ENCODE measurements around the gene PHKB.
A peak's percentile ranks its signal among the peaks of the same experiment; 100 is the strongest.

PHKB gene

DNA sequence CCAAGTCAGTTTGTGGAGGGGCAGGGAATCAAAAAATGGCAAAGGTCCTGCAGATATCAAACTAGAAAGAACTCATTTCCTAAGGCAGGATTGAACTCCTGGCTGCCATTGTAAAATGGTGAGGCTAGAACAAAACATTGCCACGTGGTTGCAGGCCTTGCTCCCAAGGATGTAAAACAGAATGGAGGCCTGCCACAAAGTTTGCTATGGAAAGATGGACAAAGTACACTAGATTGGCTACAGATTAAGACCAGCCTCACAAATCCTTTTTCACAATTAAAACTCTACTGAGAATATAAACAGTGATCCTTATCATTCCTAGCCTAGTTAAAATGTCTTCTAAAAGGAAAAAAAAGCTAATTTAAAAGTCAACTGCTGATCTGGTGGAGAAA, 30.9 kb downstream of the PHKB start:
- in situ Hi-C loops (cut with HindIII; ENCODE audit: low sequenced_read_pairs) = no loop called here
- no peak for DNase-seq (ENCODE audit: low read depth, low spot score)
- no peak overlapping the region for H3K4me3 ChIP-seq (ENCODE audit: low read depth, low read length)
- TF ChIP-seq, protein P1, sequence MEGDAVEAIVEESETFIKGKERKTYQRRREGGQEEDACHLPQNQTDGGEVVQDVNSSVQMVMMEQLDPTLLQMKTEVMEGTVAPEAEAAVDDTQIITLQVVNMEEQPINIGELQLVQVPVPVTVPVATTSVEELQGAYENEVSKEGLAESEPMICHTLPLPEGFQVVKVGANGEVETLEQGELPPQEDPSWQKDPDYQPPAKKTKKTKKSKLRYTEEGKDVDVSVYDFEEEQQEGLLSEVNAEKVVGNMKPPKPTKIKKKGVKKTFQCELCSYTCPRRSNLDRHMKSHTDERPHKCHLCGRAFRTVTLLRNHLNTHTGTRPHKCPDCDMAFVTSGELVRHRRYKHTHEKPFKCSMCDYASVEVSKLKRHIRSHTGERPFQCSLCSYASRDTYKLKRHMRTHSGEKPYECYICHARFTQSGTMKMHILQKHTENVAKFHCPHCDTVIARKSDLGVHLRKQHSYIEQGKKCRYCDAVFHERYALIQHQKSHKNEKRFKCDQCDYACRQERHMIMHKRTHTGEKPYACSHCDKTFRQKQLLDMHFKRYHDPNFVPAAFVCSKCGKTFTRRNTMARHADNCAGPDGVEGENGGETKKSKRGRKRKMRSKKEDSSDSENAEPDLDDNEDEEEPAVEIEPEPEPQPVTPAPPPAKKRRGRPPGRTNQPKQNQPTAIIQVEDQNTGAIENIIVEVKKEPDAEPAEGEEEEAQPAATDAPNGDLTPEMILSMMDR (IDR thresholded peaks at IDR 0.05; ENCODE audit: low read depth, low read length) = no peak

DNA sequence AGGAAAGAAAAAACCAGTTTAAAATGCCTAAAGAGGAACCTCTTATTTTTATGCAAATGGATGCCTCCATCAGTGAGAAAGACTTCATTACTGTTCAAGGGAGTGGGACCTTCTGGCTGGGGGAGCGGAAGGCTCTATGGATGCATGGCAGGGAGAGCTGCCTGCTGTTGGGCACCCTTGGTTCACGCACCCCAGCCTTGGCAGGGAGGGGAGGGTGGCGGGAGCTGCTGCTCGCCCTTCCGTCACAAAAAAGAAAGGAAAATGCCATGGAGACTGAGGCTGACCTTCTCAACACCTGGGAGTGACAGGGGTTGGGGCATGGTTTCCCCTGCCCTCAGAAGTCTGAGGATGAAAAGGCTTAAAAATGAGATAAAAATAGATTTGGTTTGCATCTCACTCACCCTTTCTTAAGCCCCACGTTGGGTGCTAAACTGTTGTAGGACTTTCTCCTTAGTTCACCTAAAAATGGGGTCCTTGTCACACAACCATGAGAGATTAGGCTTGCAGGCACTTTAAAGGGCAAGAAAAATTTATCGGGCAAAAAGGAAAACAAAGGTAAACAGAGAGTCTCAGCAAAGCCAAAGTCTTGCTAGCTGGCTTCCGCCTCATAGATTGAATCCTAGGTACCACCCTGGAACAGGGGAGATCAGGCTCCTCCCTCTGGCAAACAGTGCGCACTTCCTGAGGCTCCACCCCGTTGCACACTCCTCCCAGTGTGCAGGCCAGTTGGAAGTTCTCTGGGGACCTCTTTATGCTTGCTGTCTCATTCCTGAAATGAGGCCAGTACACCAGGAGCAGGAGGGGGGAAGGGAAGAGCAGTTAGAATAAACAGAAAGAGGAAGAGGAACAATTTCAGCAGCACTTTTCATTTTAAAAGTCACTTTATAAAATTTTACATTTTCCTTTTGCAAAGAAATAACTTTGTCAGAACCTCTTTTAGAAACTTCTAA, 31.6 kb downstream of the PHKB start:
- DNase-seq (ENCODE audit: low read depth, low spot score) = peak; percentile 38
- H3K4me3 ChIP-seq (ENCODE audit: low read depth, low read length) = no peak overlapping the region
- TF ChIP-seq, protein P1 (IDR thresholded peaks at IDR 0.05; ENCODE audit: low read depth, low read length) = no peak
- in situ Hi-C loops (cut with HindIII; ENCODE audit: low sequenced_read_pairs) = no loop called here

DNA sequence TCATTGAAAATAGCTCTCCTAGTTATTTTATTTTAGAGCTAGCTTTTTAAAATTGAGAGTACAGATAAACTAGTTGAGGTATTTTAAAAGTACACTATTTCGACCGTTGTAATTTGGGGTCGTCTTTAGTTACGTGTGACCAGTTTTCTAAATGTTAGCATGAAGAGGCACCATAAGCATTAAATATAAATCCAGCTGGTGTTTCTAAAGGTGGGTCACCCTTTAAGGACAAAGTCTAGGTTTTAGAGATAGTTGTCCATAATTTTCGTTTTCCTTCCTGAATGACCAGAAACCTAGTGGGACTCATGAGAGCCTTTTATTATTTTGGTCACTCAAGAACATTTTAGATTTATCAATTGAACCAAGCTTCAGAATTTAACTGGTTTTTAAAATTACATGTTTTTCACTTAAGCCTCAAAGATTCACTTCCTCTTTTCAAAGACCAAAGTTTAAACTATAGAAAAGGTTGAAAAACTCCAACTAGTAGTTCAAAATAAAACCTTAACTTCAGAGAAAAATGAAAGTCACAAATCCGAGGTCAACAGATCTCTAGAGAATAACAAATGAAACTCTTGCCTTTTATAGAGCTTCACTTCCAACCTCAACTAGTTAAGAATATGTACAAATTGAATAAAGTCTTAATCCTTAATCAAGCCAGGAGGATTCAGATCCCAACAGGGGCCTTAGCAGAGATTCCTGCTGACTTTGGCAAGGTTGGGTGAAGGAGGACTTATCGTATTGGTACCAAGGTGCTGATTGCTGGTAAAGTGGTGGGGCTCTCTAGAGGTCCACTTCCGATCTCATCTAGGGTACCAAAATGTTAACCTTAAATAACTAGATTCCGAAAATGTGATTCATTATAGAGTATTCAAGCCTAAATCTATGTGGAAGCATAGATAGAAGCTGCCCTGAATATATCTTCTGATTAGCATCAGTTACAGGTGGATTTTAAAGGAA, 32.5 kb downstream of the PHKB start:
- no peak for DNase-seq (ENCODE audit: low read depth, low spot score)
- no peak overlapping the region for H3K4me3 ChIP-seq (ENCODE audit: low read depth, low read length)
- in situ Hi-C loops (cut with HindIII; ENCODE audit: low sequenced_read_pairs) = no loop called here

DNA sequence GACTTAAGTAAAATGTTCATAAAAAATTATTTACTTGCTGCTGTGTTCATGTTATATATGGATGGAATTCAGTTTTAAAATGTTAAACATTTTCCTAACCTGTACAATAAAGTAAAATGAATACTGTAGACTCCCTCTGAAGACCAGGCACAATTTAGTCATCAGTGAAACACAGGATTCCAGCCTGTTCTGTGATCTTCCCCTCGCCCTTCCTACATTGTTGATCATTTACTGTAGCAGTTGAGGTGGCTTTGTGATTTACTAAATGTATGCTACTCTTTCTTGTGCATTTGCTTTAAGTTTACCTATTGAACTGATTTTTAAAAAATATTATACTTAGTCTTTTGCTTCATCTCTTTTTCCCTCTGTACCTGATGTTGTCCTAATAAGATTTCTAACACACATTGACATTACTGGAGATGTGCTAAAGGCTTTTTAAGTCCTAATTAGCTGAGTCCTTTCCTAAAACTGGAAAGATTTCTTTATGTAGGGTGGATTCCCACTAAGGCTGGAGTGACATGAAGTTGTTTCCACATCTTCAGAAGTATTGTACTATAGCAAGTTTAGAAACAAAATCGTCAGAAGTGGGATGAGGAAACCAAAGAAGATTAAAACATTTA, 38.1 kb downstream of the PHKB start:
- H3K4me3 ChIP-seq (ENCODE audit: low read depth, low read length) = no peak overlapping the region
- TF ChIP-seq, protein P1 (IDR thresholded peaks at IDR 0.05; ENCODE audit: low read depth, low read length) = no peak
- in situ Hi-C loops (cut with HindIII; ENCODE audit: low sequenced_read_pairs) = no loop called here
- no peak for DNase-seq (ENCODE audit: low read depth, low spot score)

More for the DNA sequence above, 32.5 kb downstream of the PHKB start:
- TF ChIP-seq, protein P1 (IDR thresholded peaks at IDR 0.05; ENCODE audit: low read depth, low read length) = no peak

DNA sequence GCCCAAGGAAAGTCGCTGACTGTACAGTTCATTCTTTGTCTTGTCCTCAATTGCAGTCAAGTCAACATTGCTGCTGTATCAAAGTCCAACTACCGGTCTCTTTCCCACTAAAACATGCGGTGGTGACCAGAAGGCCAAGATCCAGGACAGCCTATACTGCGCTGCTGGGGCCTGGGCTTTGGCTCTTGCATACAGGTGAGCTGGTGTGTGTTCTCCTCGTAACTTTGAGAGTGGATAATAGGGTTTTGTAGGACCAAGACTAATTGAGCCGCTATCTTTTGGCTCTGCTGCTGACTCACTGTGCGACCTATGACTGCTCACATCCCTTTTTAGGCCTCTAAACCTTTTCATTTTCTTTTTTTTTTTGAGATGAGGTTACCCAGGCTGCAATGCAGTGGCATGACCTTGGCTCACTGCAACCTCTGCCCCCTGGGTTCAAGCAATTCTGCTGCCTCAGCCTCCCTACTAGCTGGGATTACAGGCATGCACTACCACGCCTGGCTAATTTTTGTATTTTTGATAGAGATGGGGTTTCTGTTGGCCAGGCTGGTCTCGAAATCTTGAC, 38.7 kb downstream of the PHKB start:
- no peak for DNase-seq (ENCODE audit: low read depth, low spot score)
- H3K4me3 ChIP-seq (ENCODE audit: low read depth, low read length) = no peak overlapping the region
- TF ChIP-seq, protein P1 (IDR thresholded peaks at IDR 0.05; ENCODE audit: low read depth, low read length) = no peak
- in situ Hi-C loops (cut with HindIII; ENCODE audit: low sequenced_read_pairs) = no loop called here

DNA sequence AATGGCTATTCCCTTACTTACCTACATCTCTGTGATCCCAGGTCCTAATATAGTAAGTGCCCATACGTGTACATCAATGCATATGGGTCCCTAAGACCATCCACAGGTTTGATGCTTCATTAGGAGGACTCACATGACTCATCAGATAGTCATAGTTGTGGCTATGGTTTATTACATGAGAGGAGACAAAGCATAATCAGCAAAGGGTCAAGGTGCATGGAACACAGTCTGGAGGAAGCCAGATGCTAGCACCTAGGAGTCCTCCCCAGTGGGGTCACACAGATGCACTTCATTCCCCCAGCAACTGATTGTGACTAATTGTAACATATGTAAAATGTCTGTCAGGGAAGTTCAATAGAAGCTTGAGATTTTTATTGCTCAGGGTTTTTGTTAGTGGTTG, 42.8 kb downstream of the PHKB start:
- TF ChIP-seq, protein P1 (IDR thresholded peaks at IDR 0.05; ENCODE audit: low read depth, low read length) = no peak
- in situ Hi-C loops (cut with HindIII; ENCODE audit: low sequenced_read_pairs) = no loop called here
- peak; percentile 33 for DNase-seq (ENCODE audit: low read depth, low spot score)

More for the DNA sequence above, 42.8 kb downstream of the PHKB start:
- H3K4me3 ChIP-seq (ENCODE audit: low read depth, low read length) = no peak overlapping the region
